ENCODE data around the gene MANBA.

MANBA gene

GRCh38 chr4:102705391-102705935, 55.3 kb downstream of the MANBA start:
- H3K27me3 ChIP-seq (ENCODE audit: insufficient read depth, low read length), result no peaks in the 10 kb centered on the region
- H2AFZ ChIP-seq (ENCODE audit: low read length, unreplicated experiment), result no peak overlapping the region
- H3K36me3 ChIP-seq (ENCODE audit: insufficient read depth, low read length), result peaks cover 4% of the 10 kb centered on the region; the same call in 1 of the 2 replicates

GRCh38 chr4:102696758-102697157, 64.0 kb downstream of the MANBA start:
- H3K4me1 ChIP-seq (ENCODE audit: control insufficient read depth, insufficient read depth, low read length, unreplicated experiment), result no peaks in the 10 kb centered on the region
- no peak overlapping the region for H2AFZ ChIP-seq (ENCODE audit: low read length, unreplicated experiment)
- H3K79me2 ChIP-seq (ENCODE audit: control insufficient read depth, insufficient read depth, low read length, unreplicated experiment), result no peaks in the 10 kb centered on the region
- no peak overlapping the region for H3K27ac ChIP-seq (ENCODE audit: low read depth, low read length)
- no peaks in the 10 kb centered on the region for H3K27me3 ChIP-seq (ENCODE audit: insufficient read depth, low read length)
- no peaks in the 10 kb centered on the region for H3K36me3 ChIP-seq (ENCODE audit: insufficient read depth, low read length)
- H3K4me3 ChIP-seq (ENCODE audit: low read depth, low read length), result no peak overlapping the region

More at GRCh38 chr4:102705391-102705935, 55.3 kb downstream of the MANBA start:
- Histone ChIP-seq H3K79me2 (ENCODE audit: control insufficient read depth, insufficient read depth, low read length, unreplicated experiment) (no peaks in the 10 kb centered on the region), H3K4me1 (ENCODE audit: control insufficient read depth, insufficient read depth, low read length, unreplicated experiment) (no peaks in the 10 kb centered on the region), H3K27ac (ENCODE audit: low read depth, low read length) (no peak overlapping the region), H3K4me3 (ENCODE audit: low read depth, low read length) (no peak overlapping the region)

GRCh38 chr4:102694791-102695190, 66.0 kb downstream of the MANBA start:
- Histone ChIP-seq H2AFZ (ENCODE audit: low read length, unreplicated experiment) (no peak overlapping the region), H3K27ac (ENCODE audit: low read depth, low read length) (no peak overlapping the region), H3K36me3 (ENCODE audit: insufficient read depth, low read length) (peaks cover 3% of the 10 kb centered on the region), H3K4me3 (ENCODE audit: low read depth, low read length) (no peak overlapping the region), H3K27me3 (ENCODE audit: insufficient read depth, low read length) (no peaks in the 10 kb centered on the region), H3K79me2 (ENCODE audit: control insufficient read depth, insufficient read depth, low read length, unreplicated experiment) (no peaks in the 10 kb centered on the region), H3K4me1 (ENCODE audit: control insufficient read depth, insufficient read depth, low read length, unreplicated experiment) (no peaks in the 10 kb centered on the region)

DNA sequence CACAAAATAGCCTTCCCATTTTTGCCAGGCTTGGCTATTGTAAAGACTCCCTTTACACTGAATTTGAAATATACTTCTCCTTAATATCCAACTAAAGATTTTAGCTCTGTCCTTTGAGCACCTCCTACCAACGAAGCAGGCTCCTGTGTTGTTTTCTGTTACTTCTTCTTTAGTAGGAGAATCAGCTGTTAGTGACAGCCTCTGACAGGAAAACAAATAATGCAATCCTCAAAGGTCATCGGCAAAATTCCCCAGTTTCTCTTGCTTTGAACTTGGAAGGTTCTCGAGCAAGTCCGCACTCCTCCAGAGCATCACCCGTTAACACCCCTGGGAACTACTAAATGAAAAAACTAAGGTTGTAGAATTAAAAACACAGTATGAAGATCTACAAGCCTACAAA, 66.9 kb downstream of the MANBA start:
- Histone ChIP-seq H3K4me3 (ENCODE audit: low read depth, low read length) (no peak overlapping the region), H3K27ac (ENCODE audit: low read depth, low read length) (no peak overlapping the region), H3K79me2 (ENCODE audit: control insufficient read depth, insufficient read depth, low read length, unreplicated experiment) (no peaks in the 10 kb centered on the region), H3K4me1 (ENCODE audit: control insufficient read depth, insufficient read depth, low read length, unreplicated experiment) (no peaks in the 10 kb centered on the region), H3K36me3 (ENCODE audit: insufficient read depth, low read length) (peaks cover 3% of the 10 kb centered on the region), H3K27me3 (ENCODE audit: insufficient read depth, low read length) (no peaks in the 10 kb centered on the region), H2AFZ (ENCODE audit: low read length, unreplicated experiment) (no peak overlapping the region)

DNA sequence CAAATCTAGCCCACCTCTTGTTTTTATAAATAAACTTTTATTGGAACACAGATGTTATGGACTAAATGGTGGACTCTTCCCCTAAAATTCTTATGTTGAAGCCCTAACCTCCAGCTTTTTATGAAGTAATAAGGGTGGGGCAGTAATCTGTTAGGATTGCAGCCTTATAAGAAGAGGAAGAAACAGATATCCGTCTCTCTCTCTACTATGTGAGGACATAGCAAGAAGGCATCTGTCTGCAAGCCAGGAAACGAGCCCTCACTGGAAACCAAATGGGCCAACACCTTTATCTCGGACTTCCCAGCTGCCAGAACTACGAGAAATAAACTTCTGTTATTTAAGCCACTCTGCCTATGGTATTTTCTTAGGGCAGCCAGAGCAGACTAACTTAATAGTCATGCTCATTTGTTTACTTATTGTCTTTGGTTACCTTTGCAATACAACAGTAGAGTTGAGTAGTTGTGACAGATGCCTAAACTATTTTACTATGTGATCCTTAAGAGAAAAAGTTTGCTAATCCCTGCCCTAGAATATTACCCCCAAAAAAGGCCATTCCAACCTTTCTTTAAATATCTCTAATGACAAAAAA, 67.4 kb downstream of the MANBA start:
- no peak overlapping the region for H2AFZ ChIP-seq (ENCODE audit: low read length, unreplicated experiment)
- peaks cover under 1% of the 10 kb centered on the region for H3K4me1 ChIP-seq (ENCODE audit: control insufficient read depth, insufficient read depth, low read length, unreplicated experiment)
- no peaks in the 10 kb centered on the region for H3K79me2 ChIP-seq (ENCODE audit: control insufficient read depth, insufficient read depth, low read length, unreplicated experiment)
- peaks cover 3% of the 10 kb centered on the region for H3K36me3 ChIP-seq (ENCODE audit: insufficient read depth, low read length)
- no peak overlapping the region for H3K4me3 ChIP-seq (ENCODE audit: low read depth, low read length)
- no peak overlapping the region for H3K27ac ChIP-seq (ENCODE audit: low read depth, low read length)
- no peaks in the 10 kb centered on the region for H3K27me3 ChIP-seq (ENCODE audit: insufficient read depth, low read length)

GRCh38 chr4:102692474-102692873, 68.3 kb downstream of the MANBA start:
- Histone ChIP-seq H3K27ac (ENCODE audit: low read depth, low read length) (no peak overlapping the region), H3K79me2 (ENCODE audit: control insufficient read depth, insufficient read depth, low read length, unreplicated experiment) (no peaks in the 10 kb centered on the region), H3K36me3 (ENCODE audit: insufficient read depth, low read length) (peaks cover 3% of the 10 kb centered on the region), H2AFZ (ENCODE audit: low read length, unreplicated experiment) (no peak overlapping the region), H3K4me1 (ENCODE audit: control insufficient read depth, insufficient read depth, low read length, unreplicated experiment) (peaks cover 10% of the 10 kb centered on the region), H3K4me3 (ENCODE audit: low read depth, low read length) (no peak overlapping the region), H3K27me3 (ENCODE audit: insufficient read depth, low read length) (no peaks in the 10 kb centered on the region)

DNA sequence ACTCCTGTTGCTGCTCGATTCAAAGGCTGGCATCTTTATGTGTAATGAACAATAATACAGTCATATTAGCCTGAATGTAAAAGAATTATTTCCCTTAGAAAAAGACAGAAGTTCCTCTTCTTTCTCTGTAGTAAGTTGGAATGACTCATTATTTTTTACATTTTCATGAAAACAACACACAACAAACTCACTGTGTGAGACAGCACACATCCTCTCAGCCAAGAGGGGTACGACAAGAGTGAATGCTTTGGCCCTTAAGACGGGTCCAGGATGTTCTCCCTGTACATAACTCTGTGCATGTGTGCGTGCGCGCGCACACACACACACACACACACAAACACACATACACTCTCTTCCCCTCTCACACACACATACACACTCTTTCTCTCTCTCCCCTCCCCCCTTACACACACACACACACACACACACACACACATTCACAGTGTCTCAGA, 72.8 kb downstream of the MANBA start:
- H3K27me3 ChIP-seq (ENCODE audit: insufficient read depth, low read length), result no peaks in the 10 kb centered on the region
- H3K4me3 ChIP-seq (ENCODE audit: low read depth, low read length), result no peak overlapping the region
- H3K36me3 ChIP-seq (ENCODE audit: insufficient read depth, low read length), result peaks cover 3% of the 10 kb centered on the region
- H2AFZ ChIP-seq (ENCODE audit: low read length, unreplicated experiment), result no peak overlapping the region
- H3K4me1 ChIP-seq (ENCODE audit: control insufficient read depth, insufficient read depth, low read length, unreplicated experiment), result peaks cover 21% of the 10 kb centered on the region
- no peak overlapping the region for H3K27ac ChIP-seq (ENCODE audit: low read depth, low read length)
- H3K79me2 ChIP-seq (ENCODE audit: control insufficient read depth, insufficient read depth, low read length, unreplicated experiment), result no peaks in the 10 kb centered on the region

- Histone ChIP-seq H3K4me1 (ENCODE audit: control insufficient read depth, insufficient read depth, low read length, unreplicated experiment) (peaks cover 21% of the 10 kb centered on the region), H3K27ac (ENCODE audit: low read depth, low read length) (no peak overlapping the region), H2AFZ (ENCODE audit: low read length, unreplicated experiment) (no peak overlapping the region), H3K27me3 (ENCODE audit: insufficient read depth, low read length) (no peaks in the 10 kb centered on the region), H3K79me2 (ENCODE audit: control insufficient read depth, insufficient read depth, low read length, unreplicated experiment) (no peaks in the 10 kb centered on the region), H3K4me3 (ENCODE audit: low read depth, low read length) (no peak overlapping the region), H3K36me3 (ENCODE audit: insufficient read depth, low read length) (peaks cover 3% of the 10 kb centered on the region)
Observed at GRCh38 chr4:102687373-102687981, 73.3 kb downstream of the MANBA start.

- H3K36me3 ChIP-seq (ENCODE audit: insufficient read depth, low read length), result peaks cover 3% of the 10 kb centered on the region
- no peak overlapping the region for H2AFZ ChIP-seq (ENCODE audit: low read length, unreplicated experiment)
- peaks cover 21% of the 10 kb centered on the region for H3K4me1 ChIP-seq (ENCODE audit: control insufficient read depth, insufficient read depth, low read length, unreplicated experiment)
- no peak overlapping the region for H3K27ac ChIP-seq (ENCODE audit: low read depth, low read length)
- H3K27me3 ChIP-seq (ENCODE audit: insufficient read depth, low read length), result no peaks in the 10 kb centered on the region
- no peaks in the 10 kb centered on the region for H3K79me2 ChIP-seq (ENCODE audit: control insufficient read depth, insufficient read depth, low read length, unreplicated experiment)
- no peak overlapping the region for H3K4me3 ChIP-seq (ENCODE audit: low read depth, low read length)
Observed at GRCh38 chr4:102685768-102686167, 75.0 kb downstream of the MANBA start.

- H3K4me1 ChIP-seq (ENCODE audit: control insufficient read depth, insufficient read depth, low read length, unreplicated experiment), result peaks cover 21% of the 10 kb centered on the region
- peak overlapping the region; percentile 27; the same call in 1 of the 2 replicates for H3K27ac ChIP-seq (ENCODE audit: low read depth, low read length)
- no peaks in the 10 kb centered on the region; the same call in 1 of the 2 replicates for H3K36me3 ChIP-seq (ENCODE audit: insufficient read depth, low read length)
- H3K79me2 ChIP-seq (ENCODE audit: control insufficient read depth, insufficient read depth, low read length, unreplicated experiment), result no peaks in the 10 kb centered on the region
- no peak overlapping the region for H3K4me3 ChIP-seq (ENCODE audit: low read depth, low read length)
- no peak overlapping the region for H2AFZ ChIP-seq (ENCODE audit: low read length, unreplicated experiment)
- no peaks in the 10 kb centered on the region for H3K27me3 ChIP-seq (ENCODE audit: insufficient read depth, low read length)
Observed at GRCh38 chr4:102684610-102685052, 76.1 kb downstream of the MANBA start.
